NCI-H1694 (cell line): ENCODE results near the gene NAP1L3.
A peak's percentile ranks its signal among the peaks of the same experiment; 100 is the strongest.

Source experiments
- DNase-seq: peaks from one replicate; lab custom pipeline; 2025; lab: John Stamatoyannopoulos, UW

Gene NAP1L3, protein sequence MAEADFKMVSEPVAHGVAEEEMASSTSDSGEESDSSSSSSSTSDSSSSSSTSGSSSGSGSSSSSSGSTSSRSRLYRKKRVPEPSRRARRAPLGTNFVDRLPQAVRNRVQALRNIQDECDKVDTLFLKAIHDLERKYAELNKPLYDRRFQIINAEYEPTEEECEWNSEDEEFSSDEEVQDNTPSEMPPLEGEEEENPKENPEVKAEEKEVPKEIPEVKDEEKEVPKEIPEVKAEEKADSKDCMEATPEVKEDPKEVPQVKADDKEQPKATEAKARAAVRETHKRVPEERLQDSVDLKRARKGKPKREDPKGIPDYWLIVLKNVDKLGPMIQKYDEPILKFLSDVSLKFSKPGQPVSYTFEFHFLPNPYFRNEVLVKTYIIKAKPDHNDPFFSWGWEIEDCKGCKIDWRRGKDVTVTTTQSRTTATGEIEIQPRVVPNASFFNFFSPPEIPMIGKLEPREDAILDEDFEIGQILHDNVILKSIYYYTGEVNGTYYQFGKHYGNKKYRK

DNA sequence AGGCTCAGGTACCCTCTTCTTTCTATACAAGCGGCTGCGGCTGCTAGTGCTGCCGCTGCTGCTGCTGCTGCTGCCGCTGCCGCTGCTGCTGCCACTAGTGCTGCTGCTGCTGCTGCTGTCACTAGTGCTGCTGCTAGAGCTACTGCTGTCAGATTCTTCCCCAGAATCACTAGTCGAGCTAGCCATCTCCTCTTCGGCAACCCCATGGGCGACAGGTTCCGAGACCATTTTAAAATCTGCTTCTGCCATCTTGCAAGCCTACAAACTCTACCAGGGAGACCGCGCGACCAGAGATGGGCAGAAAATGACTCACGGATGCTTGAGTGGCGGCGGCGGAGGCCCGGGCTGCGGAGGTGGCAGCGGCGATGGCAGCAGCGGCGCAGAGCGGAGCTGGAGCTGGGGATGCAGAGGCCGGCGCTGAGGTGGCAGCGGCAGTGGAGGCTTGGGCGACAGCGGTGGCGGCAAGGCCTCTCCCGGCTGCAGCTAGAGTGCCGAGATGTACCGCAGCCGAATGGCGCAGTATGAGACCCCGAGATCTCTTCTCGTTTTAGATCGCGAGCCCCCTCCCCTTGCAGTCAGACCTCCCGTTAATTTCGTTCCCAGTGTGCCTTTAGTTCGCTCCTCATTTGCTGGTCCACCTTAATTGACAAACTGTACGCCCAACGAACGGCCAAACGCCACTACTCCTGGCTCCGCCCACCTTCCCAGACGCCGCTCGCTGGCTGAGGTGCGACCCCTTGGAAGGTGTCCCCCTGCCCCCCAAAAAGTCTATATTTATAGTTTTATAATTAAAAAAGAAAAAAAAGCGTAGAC is at the start of gene NAP1L3:
Gene NAP1L3 (minus strand): TSS at position 523 of the 813 bp plus-strand sequence. CDS start 274 bp downstream, at position 249.
- peak; percentile 91 for DNase-seq

DNA sequence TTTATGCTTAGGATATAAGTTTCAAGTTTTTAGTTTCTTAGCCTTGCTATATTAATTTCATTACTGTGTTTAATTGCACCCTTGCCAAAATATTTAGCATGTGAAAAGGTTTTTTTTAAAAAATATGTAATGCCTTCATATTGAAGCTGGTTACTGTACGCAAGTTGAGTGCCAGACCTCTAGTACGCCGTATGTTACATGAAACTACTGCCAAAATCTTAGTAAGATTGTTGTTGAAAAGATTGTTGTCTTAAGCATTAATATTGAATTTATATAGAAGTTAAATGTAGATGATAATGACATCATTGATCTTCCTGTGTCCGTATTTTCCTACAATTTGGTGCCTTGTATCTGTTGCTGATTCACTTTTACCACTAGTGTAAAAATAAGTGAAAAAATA is 37.7 kb upstream of the NAP1L3 start:
- no peak for DNase-seq

DNA sequence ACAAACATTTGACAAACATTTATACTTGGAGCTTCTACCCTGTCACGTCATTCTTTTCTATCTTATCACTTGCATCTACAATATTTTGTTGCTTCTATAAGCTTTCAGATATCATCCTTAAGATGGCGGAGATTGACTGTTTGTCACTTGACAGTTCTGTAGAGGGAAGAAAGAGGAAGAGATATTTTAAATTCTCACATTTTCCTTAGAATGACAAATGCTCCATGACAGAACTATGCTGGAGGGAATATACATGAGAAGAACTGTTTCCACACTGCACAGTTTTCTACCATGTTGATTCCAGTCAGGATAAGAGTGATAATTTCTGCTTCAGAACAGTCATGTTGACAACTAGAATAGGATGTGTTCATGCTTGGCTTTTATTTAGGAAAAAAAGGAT is 30.3 kb upstream of the NAP1L3 start:
- DNase-seq, result no peak

DNA sequence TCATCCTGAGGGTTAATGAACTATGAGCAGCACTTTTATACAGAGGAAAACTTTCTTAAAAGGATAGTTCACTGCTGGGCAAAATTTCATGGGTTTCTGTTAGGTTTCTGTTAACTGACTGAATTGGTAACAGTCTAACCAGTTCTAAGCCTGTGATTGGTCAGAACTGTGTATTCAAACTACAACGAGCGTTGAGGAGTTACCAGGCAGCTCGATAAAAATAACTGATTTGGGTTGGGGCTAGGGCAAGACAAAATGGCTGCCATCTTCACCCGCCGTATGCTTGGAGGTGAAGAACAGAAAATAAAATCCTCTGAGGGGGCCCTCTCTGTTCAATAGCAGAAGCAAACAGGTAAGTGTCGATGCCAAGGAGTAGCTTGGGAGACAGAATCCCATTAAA is 22.6 kb upstream of the NAP1L3 start:
- DNase-seq, result no peak

DNA sequence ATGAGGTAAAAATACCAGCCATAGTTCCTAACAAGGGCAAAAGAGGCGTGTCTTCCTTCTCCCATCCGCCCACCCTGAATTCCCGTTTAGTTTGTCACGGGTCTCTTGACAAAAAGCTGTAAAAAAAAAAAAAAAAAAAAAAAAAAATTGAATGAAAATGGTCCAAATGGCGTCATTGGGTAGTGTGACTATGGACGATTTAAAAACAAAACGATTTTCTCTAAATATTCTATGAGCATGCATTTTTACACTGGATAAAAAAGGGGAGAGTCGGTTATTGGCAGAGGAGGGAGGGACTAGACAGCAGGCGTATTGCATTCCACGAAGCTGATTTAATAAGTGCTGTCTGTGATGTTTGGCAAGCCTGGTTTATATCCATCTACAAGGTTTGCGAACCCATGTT is 492 bp upstream of the NAP1L3 start, which contains the start of gene FAM133A:
Gene FAM133A (plus strand): TSS at position 338 of the 403 bp plus-strand sequence. CDS start 35,214 bp downstream, outside the sequence.
- DNase-seq, result peak; percentile 91

DNA sequence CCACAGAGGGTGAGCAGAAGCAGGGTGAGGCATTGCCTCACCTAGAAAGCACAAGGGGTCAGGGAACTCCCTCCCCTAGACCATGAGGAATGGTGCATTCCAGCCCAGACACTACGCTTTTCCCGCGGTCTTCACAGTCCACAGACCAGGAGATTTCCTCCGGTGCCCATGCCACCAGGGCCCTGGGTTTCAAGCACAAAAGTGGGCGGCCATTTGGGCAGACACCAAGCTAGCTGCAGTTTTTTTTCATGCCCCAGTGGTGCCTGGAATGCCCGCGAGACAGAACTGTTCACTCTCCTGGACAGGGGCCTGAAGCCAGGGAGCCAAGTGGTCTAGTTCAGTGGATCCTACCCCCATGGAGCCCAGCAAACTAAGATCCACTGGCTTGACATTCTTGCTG is 12.8 kb downstream of the NAP1L3 start:
- DNase-seq, result no peak

DNA sequence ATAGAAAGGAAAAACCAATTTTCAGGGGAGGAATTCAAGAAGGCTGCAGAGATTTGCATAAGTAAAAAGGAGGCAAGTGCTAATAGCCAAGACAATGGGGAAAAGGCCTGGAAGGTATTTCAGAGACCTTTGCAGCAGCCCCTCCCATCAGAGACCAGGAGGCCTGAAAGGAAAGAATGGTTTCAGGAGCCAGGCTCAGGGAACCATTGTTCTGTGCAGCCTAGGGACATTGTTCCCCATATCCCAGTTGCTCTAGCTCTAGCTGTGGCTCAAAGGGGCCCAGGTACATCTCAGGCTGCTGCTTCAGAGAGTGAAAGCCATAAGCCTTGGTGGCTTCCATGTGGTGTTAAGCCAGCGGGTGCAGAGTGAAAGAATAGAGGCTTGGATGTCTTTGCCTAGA is 24.0 kb downstream of the NAP1L3 start:
- DNase-seq, result no peak

DNA sequence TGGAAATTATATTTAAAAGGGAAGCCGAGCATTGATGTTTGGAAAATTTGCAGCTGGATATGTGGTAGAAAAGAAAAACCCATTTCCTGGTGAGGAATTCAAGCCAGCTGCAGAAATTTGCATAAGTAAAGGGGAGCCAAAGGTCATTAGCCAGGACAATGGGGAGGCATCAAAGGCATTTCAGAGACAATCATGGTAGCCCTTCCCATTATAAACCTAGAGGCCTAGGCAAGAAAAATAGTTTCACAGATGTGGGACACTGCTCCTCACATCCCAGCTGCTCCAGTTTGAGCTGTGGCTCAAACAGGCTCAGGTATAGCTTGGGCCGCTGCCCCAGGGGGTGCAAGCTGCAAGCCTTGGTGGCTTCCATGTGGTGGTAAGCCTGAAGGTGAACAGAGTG is 35.8 kb downstream of the NAP1L3 start:
- DNase-seq, result no peak
